Measurements from ENCODE around the gene MEFV. TPM values are rescaled to one million over a fixed set of nuclear protein-coding genes. Genes with fewer than 3 reads are reported as not detected.

Gene MEFV
- total and polyA plus RNA-seq, 2 of the 13 experiments (the other 11 are each of a cell fraction or from before 2014, with no cell fraction given), result 0.22 TPM; not detected in 1

DNA sequence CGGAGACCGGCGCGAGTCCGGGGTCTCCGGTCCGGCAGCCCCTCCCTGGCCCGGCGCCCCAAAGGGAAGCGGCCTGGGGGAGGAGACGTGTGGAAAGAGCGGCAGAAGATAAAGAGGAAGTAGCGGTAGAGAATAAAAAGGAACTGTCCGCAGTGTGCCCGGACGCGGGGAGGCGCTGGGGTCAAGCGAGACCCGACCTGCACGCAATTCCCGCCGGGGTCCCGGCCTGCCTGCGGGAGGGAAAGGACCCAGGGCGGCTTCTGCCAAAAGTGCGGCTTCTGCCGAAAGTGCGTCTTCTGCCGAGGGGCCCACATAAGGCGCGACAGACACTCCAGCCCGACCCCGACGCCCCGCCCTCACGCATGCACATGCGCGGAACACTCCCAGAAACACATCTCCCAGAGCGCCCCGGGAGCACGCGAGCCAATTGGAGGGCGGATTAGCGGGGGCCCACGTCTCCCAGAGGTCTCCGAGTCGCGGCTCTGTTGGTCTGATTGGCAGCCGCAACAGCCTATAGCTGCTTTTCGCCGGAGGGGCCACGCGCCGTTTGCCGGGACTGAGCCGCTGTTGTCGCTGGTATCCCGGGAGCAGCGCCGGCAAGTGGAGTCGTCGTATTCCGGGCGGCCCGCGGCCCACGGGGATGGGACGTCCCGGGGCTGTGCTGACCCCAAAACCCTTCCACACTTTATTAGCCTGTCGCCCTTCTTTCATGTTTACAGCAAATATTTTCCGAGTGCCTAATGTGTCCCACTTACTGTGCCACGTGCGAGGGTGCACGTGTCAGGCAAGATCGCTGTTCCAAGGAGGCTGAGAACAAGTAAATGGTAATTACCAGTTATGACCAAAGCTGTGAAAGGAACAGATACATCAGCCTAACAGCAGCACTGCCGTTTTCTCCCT, 8.0 kb upstream of the MEFV start:
- Histone ChIP-seq H3K79me2 (ENCODE audit: insufficient read depth, low read length) (no peaks in the 10 kb centered on the region), H2AFZ (ENCODE audit: low read length) (no peak overlapping the region), H3K4me3 (replicated peaks in 1 of 3; ENCODE audit: insufficient read depth in 1 of 3, low read depth in 2 of 3, low read length in 3 of 3) (peak overlapping the region; percentile 60 to 79 (median 71)), H3K27me3 (ENCODE audit: control insufficient read depth in 1 of 2, insufficient read depth in 2 of 2, low read length in 2 of 2) (no peaks in the 10 kb centered on the region), H3K4me2 (ENCODE audit: low read depth, low read length) (peak overlapping the region; percentile 95), H3K9me3 (ENCODE audit: low read length) (no peaks in the 10 kb centered on the region), H3K36me3 (replicated peaks in 1 of 2; ENCODE audit: control insufficient read depth in 1 of 2, insufficient read depth in 2 of 2, low read length in 2 of 2) (no peaks in the 10 kb centered on the region), H3K27ac (ENCODE audit: extremely low read length, insufficient read depth, low read length) (peak overlapping the region; percentile 95), H3K9ac (ENCODE audit: insufficient read depth, low read depth, low read length) (peak overlapping the region; percentile 78), H3K4me1 (ENCODE audit: insufficient read depth, low read length) (peaks cover 71% of the 10 kb centered on the region), H4K20me1 (ENCODE audit: insufficient read depth, low read length) (no peaks in the 10 kb centered on the region)
- BruUV-seq (replicated peaks), result no TSS peak
- 1% methylated on average over 24 of the region's 77 CpGs for WGBS (ENCODE audit: low lambda C conversion rate)
- FAIRE-seq (peak; percentile 63), DNase-seq (ENCODE audit: low spot score) (peak; percentile 97), ATAC-seq (peak; percentile 92)
- intact Hi-C loops (cut with micrococcal nuclease; ENCODE audit: unreplicated experiment), result loop anchor here (2.0 to 5.0 kb wide), 2 partner anchors 18 to 72 kb away; partner anchors contain the start of gene ZNF263
- POLR2A ChIA-PET, result interaction anchor here (0.6 to 4.6 kb wide), 22 partner anchors 8 to 202 kb away, joined by 3 to 64 read pairs (median 4); partner anchors contain the start of genes NAA60, ZNF174, ZNF200 and ZNF263
- CTCF ChIA-PET (ENCODE audit: low intra/inter-chr PET ratio, low total read pairs), result no interaction called here
- in situ Hi-C loops (cut with HindIII; ENCODE audit: extremely low pct_ligation_motif_present, low pct_unique_long_range_greater_than_20kb), result no loop called here
- TF ChIP-seq ZNF761 (CRISPR knock-in tag; conservative IDR thresholded peaks at IDR 0.05), result peak; percentile 81
- TF ChIP-seq ZNF530 (CRISPR knock-in tag; IDR thresholded peaks at IDR 0.05; ENCODE audit: low read depth), result no peak
- peak in 1 of 2 experiments; percentile 49; a peak in 1 of 4 replicates for TF ChIP-seq REST (IDR thresholded peaks at IDR 0.05; ENCODE audit: borderline replicate concordance in 1 of 2, low read depth in 1 of 2, low read length in 2 of 2)
- TF ChIP-seq SRSF4 (IDR thresholded peaks at IDR 0.05; ENCODE audit: low read depth, low read length, poor library complexity, severe bottlenecking), result no peak
- TF ChIP-seq FIP1L1 (IDR thresholded peaks at IDR 0.05; ENCODE audit: borderline replicate concordance, insufficient read depth, low read depth, low read length), result no peak
- no peak for TF ChIP-seq PPARG (CRISPR knock-in tag; conservative IDR thresholded peaks at IDR 0.05)
- TF ChIP-seq ZNF678 (CRISPR knock-in tag; IDR thresholded peaks at IDR 0.05), result 0 out of 2 replicates have a peak, but pooled peaks have one; percentile 32
- no peak for TF ChIP-seq CBX5 (CRISPR knock-in tag; IDR thresholded peaks at IDR 0.05; ENCODE audit: borderline replicate concordance)
- TF ChIP-seq EED (CRISPR knock-in tag; IDR thresholded peaks at IDR 0.05), result peak; percentile 69
- TF ChIP-seq, protein P1, sequence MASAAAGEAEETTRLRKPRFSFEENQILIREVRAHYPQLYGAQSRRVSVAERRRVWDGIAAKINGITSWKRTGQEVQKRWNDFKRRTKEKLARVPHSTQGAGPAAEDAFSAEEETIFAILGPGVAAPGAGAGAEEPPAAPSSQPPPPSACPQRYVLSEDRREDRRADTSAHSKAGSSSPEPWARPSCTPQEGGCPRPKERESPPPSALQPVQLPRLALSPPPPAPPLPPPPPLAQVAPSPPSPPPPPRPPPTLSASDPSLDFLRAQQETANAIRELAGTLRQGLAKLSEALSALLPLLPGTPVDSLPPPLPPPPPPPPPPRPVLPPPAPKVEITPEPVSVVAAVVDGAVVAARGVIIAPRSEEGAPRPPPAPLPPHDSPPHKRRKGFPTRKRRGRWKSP (CRISPR knock-in tag; IDR thresholded peaks at IDR 0.05), result peak; percentile 55; the same call in 1 of the 2 replicates
- TF ChIP-seq CREB1 (IDR thresholded peaks at IDR 0.05), result peak; percentile 80
- peak; percentile 91 for TF ChIP-seq CREB1 (CRISPR knock-in tag; IDR thresholded peaks at IDR 0.05)
- TF ChIP-seq, protein P2, sequence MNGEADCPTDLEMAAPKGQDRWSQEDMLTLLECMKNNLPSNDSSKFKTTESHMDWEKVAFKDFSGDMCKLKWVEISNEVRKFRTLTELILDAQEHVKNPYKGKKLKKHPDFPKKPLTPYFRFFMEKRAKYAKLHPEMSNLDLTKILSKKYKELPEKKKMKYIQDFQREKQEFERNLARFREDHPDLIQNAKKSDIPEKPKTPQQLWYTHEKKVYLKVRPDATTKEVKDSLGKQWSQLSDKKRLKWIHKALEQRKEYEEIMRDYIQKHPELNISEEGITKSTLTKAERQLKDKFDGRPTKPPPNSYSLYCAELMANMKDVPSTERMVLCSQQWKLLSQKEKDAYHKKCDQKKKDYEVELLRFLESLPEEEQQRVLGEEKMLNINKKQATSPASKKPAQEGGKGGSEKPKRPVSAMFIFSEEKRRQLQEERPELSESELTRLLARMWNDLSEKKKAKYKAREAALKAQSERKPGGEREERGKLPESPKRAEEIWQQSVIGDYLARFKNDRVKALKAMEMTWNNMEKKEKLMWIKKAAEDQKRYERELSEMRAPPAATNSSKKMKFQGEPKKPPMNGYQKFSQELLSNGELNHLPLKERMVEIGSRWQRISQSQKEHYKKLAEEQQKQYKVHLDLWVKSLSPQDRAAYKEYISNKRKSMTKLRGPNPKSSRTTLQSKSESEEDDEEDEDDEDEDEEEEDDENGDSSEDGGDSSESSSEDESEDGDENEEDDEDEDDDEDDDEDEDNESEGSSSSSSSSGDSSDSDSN (CRISPR knock-in tag; IDR thresholded peaks at IDR 0.05), result peak; percentile 62; the same call in 1 of the 2 replicates
- peak; percentile 33; the same call in 1 of the 2 replicates for TF ChIP-seq ZFP90 (CRISPR knock-in tag; IDR thresholded peaks at IDR 0.05; ENCODE audit: borderline replicate concordance)
- TF ChIP-seq TSC22D2 (CRISPR knock-in tag; IDR thresholded peaks at IDR 0.05; ENCODE audit: borderline replicate concordance), result 0 out of 2 replicates have a peak, but pooled peaks have one; percentile 45
